IgD-negative memory B cell (primary cell): ENCODE measurements around the gene DISP3. TPM values are rescaled to one million over a fixed set of nuclear protein-coding genes. Genes with fewer than 3 reads are reported as not detected.

Experiments
- H3K27ac Mint-ChIP-seq, 3 donors: one replicate each; pipeline ENCODE4 v1.8.0; 2020 to 2022; ENCODE audit warnings: mild to moderate bottlenecking in 3 of 3, mixed read lengths in 3 of 3, moderate library complexity in 1 of 3
- H3K27me3 Mint-ChIP-seq: one replicate; pipeline ENCODE4 v1.8.0; 2021; ENCODE audit warnings: mixed read lengths
- H3K36me3 Mint-ChIP-seq: one replicate; pipeline ENCODE4 v1.8.0; 2020; ENCODE audit warnings: mild to moderate bottlenecking, mixed read lengths
- H3K4me1 Mint-ChIP-seq, 3 donors: one replicate each; pipeline ENCODE4 v1.8.0; 2020 to 2022; ENCODE audit warnings: mixed read lengths in 3 of 3, mild to moderate bottlenecking in 1 of 3
- H3K4me3 Mint-ChIP-seq, 4 donors: one replicate each; pipeline ENCODE4 v1.8.0; 2020 to 2022; ENCODE audit warnings: mild to moderate bottlenecking in 4 of 4, mixed read lengths in 4 of 4, moderate library complexity in 3 of 4
- H3K9me3 Mint-ChIP-seq, 3 donors: one replicate each; pipeline ENCODE4 v1.8.0; 2020 to 2021; ENCODE audit warnings: mixed read lengths in 3 of 3, mild to moderate bottlenecking in 1 of 3
- polyA plus RNA-seq: library from polyadenylated mRNA; unstranded; fragments of 300-500 nt; fragmentation: Illumina TruSeq; gene quantifications from one replicate; pipeline ENCODE4 v1.2.3, GENCODE V29; 2021

Gene DISP3
- polyA plus RNA-seq, 1 donor from 2014 or later: not detected

DNA sequence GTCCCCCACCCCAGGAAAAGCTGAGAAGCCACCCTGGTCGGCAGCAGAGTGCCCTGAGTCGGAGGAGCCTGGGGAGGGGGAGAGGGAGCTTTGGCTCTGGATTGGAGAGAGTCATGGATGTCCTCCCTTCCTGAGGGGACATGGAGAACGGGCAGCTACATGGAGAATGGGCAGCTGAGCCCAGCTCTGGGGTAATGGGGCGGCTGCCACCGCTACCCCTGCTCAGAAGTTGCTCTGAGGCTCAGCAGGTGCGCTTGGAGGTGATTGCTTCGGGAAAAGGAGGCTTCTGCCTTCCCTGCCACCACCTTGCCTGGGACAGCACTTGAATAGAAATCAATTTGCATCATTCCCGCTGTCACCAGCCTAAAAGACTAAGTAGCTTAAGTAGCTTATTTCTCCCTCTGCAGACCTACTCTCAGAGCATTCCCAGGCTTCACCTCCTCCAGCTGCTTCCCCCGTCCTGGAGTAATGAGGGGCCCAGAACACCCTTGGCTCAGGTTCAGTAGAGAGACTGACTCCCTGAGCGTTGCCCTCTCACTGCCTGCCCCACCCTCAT is 8.3 kb downstream of the DISP3 start:
- Mint-ChIP-seq H3K4me3 (peak overlapping the region in 1 of 4 donors; percentile 72), H3K9me3 (no peaks in the 10 kb centered on the region), H3K4me1 (no peaks in the 10 kb centered on the region), H3K36me3 (no peaks in the 10 kb centered on the region), H3K27ac (no peak overlapping the region), H3K27me3 (peaks cover 17% of the 10 kb centered on the region)

GRCh38 chr1:11488201-11488770 is 9.3 kb downstream of the DISP3 start:
- H3K4me3 Mint-ChIP-seq: no peak overlapping the region
- H3K9me3 Mint-ChIP-seq: no peaks in the 10 kb centered on the region
- H3K27ac Mint-ChIP-seq: no peak overlapping the region
- no peaks in the 10 kb centered on the region for H3K36me3 Mint-ChIP-seq
- peaks cover 18% of the 10 kb centered on the region for H3K27me3 Mint-ChIP-seq
- H3K4me1 Mint-ChIP-seq: no peaks in the 10 kb centered on the region

GRCh38 chr1:11488966-11489625 is 10.1 kb downstream of the DISP3 start:
- Mint-ChIP-seq H3K4me3 (no peak overlapping the region), H3K9me3 (peaks cover 0 to 6% (median 5%) of the 10 kb centered on the region in 3 donors), H3K36me3 (no peaks in the 10 kb centered on the region), H3K27me3 (peaks cover 18% of the 10 kb centered on the region), H3K4me1 (no peaks in the 10 kb centered on the region), H3K27ac (no peak overlapping the region)

DNA sequence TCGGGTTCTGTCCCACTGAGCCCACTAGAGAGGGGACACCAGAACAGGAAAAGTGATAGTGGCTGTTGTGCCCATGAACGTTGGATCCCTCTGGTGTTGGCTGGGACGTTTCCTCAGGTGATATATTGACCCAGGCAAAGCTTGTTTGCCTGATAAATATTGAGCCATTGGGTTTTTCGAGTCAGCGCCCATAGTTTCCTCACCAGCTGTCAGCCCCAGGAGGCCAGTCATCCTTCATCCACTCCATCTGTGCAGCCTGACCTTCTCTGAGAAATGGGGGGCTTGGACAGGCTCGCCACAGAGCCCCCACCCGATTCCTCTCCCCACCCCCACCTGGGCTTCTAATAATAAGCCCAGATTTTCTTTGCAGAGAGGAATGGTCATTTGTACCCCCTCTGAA is 13.3 kb downstream of the DISP3 start:
- no peak overlapping the region for H3K4me3 Mint-ChIP-seq
- no peak overlapping the region for H3K27ac Mint-ChIP-seq
- no peaks in the 10 kb centered on the region for H3K4me1 Mint-ChIP-seq
- no peaks in the 10 kb centered on the region for H3K36me3 Mint-ChIP-seq
- H3K9me3 Mint-ChIP-seq: peaks cover 0 to 6% (median 5%) of the 10 kb centered on the region in 3 donors
- H3K27me3 Mint-ChIP-seq: peaks cover 12% of the 10 kb centered on the region

DNA sequence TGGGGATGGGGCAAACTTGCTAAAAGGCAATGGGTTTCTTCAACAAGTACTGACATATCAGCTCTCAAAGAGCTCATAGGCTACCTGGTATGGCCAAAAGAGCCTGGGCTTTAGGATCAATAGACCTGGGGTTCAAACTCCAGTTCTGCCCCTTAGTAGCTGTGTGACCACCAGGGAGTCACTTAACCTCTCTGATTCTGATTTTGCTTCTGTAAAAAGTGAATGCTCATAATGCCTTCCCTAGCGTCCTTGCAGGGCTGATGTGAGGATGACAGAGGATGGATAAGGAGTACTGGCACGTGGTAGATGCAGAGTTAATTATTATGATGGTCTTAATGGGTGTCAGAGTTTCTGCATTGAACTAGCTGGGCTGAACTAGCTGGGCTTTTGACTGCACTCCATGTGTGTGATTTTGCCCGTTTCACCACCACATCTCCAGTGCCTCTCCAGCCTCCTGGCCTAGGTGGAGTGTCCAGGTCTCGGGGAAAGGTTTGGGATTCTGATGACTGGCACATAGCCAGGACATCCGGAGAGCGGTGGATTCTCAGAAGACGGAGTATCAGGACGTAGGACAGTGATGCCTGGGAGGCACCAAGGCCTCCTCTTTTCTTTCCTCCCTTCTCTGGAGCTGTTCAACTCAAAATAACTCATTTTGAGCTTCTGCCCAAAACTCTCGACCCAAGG is 15.2 kb downstream of the DISP3 start:
- Mint-ChIP-seq H3K4me1 (no peaks in the 10 kb centered on the region), H3K27ac (no peak overlapping the region), H3K36me3 (no peaks in the 10 kb centered on the region), H3K9me3 (peaks cover 0 to 6% (median 5%) of the 10 kb centered on the region in 3 donors), H3K4me3 (peak overlapping the region in 1 of 4 donors; percentile 8), H3K27me3 (peaks cover 16% of the 10 kb centered on the region)

DNA sequence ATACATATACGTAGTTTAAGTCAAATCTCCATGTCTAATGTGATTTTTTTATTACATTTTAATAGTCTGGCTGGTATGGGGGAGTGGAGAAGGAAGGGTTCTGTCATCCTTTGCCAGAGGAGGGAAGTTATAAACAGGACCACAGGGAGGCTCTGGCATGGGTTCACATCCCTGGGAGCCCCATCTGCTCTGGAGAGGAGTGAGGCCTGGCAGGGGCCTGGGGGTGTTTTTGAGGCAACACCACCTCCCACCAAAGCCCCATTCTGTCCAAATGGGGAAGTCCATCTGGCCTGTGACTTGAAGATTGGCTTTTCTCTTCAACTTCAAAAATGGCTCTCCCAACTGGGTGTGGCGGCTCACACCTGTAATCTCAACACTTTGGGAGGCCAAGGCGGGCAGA is 15.8 kb downstream of the DISP3 start:
- no peaks in the 10 kb centered on the region for H3K36me3 Mint-ChIP-seq
- H3K4me1 Mint-ChIP-seq: no peaks in the 10 kb centered on the region
- H3K27me3 Mint-ChIP-seq: peaks cover 19% of the 10 kb centered on the region
- H3K4me3 Mint-ChIP-seq: no peak overlapping the region
- H3K27ac Mint-ChIP-seq: no peak overlapping the region
- H3K9me3 Mint-ChIP-seq: peaks cover 0 to 6% (median 5%) of the 10 kb centered on the region in 3 donors

DNA sequence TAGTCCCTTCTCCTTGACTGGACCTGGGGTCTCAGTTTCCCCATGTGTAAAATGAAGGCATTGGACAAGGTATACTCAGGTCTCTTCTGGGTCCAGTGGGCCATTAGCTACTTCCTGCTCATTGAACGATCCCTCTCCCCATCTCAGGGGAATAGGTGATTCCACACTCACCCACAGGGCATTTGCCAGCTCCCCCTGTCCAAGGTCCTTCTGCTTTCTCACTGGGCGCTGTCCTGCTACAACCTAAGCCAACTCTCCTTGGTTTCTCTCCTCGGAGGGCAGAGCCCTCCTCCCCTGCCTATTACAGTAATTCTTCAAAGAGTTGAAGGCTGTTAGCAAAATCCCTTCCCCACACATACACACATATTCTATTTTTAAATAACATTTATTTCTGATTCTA is 16.6 kb downstream of the DISP3 start:
- Mint-ChIP-seq H3K36me3 (no peaks in the 10 kb centered on the region), H3K9me3 (peaks cover 0 to 6% (median 5%) of the 10 kb centered on the region in 3 donors), H3K27ac (no peak overlapping the region), H3K27me3 (peaks cover 17% of the 10 kb centered on the region), H3K4me3 (no peak overlapping the region), H3K4me1 (no peaks in the 10 kb centered on the region)

DNA sequence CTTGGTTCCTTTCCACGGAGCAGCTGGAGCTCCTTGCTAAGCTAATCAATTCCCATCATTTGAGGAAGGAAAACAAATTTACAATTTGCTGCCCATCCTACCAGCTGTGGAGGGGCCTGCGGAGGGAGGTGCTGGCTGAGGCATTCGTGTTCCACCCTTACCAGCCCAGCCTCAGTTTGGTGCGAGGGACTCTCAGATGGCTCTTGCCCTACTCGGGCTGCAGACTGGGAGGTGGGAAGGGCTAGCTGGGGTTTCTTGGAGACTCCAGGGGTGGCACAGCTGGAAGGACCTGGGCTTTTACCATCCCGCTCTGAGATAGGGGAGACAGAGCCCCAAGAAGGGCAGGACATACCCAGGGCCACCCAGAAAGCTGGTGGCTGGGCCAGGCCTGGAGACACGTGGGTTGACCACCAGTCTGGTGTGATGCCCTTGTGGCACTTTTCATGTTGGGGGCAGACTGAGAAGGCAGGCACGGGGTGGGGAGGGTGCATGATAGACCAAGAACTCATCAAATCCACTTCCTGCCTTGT is 17.7 kb downstream of the DISP3 start:
- Mint-ChIP-seq H3K27me3 (peaks cover 17% of the 10 kb centered on the region), H3K4me3 (no peak overlapping the region), H3K27ac (no peak overlapping the region), H3K4me1 (no peaks in the 10 kb centered on the region), H3K36me3 (peaks cover 2% of the 10 kb centered on the region), H3K9me3 (peaks cover 0 to 6% (median 5%) of the 10 kb centered on the region in 3 donors)

- H3K4me1 Mint-ChIP-seq: no peaks in the 10 kb centered on the region
- H3K27ac Mint-ChIP-seq: no peak overlapping the region
- H3K9me3 Mint-ChIP-seq: peaks cover 0 to 9% (median 6%) of the 10 kb centered on the region in 3 donors
- H3K27me3 Mint-ChIP-seq: peaks cover 14% of the 10 kb centered on the region
- H3K36me3 Mint-ChIP-seq: peaks cover 2% of the 10 kb centered on the region
- H3K4me3 Mint-ChIP-seq: no peak overlapping the region
Observed at GRCh38 chr1:11498956-11499594, 20.1 kb downstream of the DISP3 start.

DNA sequence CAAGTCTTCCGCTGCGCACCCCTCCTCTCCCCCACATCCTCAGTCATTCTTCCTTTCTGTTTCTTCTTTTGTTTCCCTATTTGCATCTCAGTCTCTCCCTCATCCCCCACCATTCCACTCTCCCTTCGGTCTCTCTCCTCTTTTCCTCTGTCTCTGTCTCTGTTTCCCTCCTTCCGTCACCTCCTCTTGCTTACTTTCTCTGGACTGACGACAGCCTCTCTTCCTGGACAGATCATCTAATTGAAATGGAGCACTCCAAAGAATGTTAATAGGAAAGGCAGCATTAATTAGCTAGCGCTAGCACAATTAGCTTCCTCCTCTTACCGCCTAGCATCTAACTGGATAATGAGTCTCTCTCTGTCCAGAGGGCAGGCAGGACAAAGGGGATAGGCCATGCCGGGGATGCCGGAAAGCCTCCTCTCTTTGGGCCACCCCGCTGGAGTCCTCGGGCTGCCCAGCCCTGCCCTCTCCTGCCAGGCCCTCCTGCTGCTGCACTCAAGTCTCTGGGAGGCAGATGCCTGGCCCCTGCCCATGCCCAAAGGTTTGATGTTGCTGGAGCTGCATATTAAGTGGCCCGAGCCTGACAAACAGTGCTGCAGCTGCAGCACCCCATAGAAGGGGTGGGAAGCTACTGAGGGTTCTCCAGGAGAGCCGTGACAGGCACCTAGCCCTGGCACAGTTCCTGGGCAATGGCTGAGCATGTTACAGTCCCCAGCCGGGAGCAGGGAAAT is 20.8 kb downstream of the DISP3 start:
- no peak overlapping the region for H3K27ac Mint-ChIP-seq
- peaks cover 12% of the 10 kb centered on the region for H3K27me3 Mint-ChIP-seq
- peaks cover 2 to 14% (median 12%) of the 10 kb centered on the region in 3 donors for H3K9me3 Mint-ChIP-seq
- H3K4me3 Mint-ChIP-seq: no peak overlapping the region
- H3K36me3 Mint-ChIP-seq: peaks cover 2% of the 10 kb centered on the region
- H3K4me1 Mint-ChIP-seq: no peaks in the 10 kb centered on the region

DNA sequence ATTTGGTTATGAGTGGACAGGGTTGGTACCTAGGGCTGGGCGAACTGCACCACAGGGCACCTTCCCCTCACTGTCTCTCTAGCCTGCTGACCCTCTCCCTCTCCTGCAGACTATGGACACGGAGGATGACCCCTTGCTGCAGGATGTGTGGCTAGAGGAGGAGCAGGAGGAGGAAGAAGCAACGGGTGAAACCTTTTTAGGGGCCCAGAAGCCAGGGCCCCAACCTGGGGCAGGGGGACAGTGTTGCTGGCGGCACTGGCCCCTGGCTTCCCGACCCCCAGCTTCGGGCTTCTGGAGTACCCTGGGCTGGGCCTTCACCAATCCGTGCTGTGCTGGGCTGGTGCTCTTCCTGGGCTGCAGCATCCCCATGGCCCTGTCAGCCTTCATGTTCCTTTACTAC is 21.9 kb downstream of the DISP3 start:
- H3K9me3 Mint-ChIP-seq: peaks cover 6 to 22% (median 21%) of the 10 kb centered on the region in 3 donors
- peaks cover 2% of the 10 kb centered on the region for H3K36me3 Mint-ChIP-seq
- no peaks in the 10 kb centered on the region for H3K4me1 Mint-ChIP-seq
- peaks cover 12% of the 10 kb centered on the region for H3K27me3 Mint-ChIP-seq
- H3K27ac Mint-ChIP-seq: peak overlapping the region in 1 of 3 donors; percentile 80
- H3K4me3 Mint-ChIP-seq: no peak overlapping the region

- Mint-ChIP-seq H3K4me1 (no peaks in the 10 kb centered on the region), H3K27me3 (peaks cover 12% of the 10 kb centered on the region), H3K36me3 (peaks cover 2% of the 10 kb centered on the region), H3K27ac (peak overlapping the region in 1 of 3 donors; percentile 80), H3K9me3 (peaks cover 9 to 28% (median 26%) of the 10 kb centered on the region in 3 donors), H3K4me3 (no peak overlapping the region)
Observed at GRCh38 chr1:11501491-11501897, 22.5 kb downstream of the DISP3 start.

GRCh38 chr1:11501906-11502485 is 23.0 kb downstream of the DISP3 start:
- Mint-ChIP-seq H3K27ac (no peak overlapping the region), H3K27me3 (peaks cover 12% of the 10 kb centered on the region), H3K4me3 (peak overlapping the region in 1 of 4 donors; percentile 38), H3K4me1 (no peaks in the 10 kb centered on the region), H3K9me3 (peaks cover 11 to 28% (median 26%) of the 10 kb centered on the region in 3 donors), H3K36me3 (peaks cover 2% of the 10 kb centered on the region)

DNA sequence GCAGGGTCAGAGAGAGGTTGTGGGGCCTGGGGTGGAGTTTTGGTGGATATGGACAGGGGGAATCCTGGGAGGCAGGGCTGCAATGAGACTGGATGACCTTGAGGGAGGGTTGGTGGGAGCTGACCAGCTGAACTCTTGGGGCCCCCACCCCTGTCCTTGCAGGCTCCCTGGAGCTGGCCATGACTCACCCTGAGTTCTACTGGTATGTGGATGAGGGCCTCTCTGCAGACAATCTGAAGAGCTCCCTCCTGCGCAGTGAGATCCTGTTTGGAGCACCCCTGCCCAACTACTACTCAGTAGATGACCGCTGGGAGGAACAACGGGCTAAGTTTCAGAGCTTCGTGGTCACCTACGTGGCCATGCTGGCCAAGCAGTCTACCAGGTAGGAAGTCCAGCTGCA is 23.6 kb downstream of the DISP3 start:
- Mint-ChIP-seq H3K36me3 (peaks cover 2% of the 10 kb centered on the region), H3K4me3 (no peak overlapping the region), H3K27ac (no peak overlapping the region), H3K27me3 (peaks cover 12% of the 10 kb centered on the region), H3K9me3 (peaks cover 11 to 32% (median 27%) of the 10 kb centered on the region in 3 donors), H3K4me1 (no peaks in the 10 kb centered on the region)
